Renal cortical epithelial cell (primary cell): ENCODE results near the gene CCNF. TPM values are rescaled to one million over a fixed set of nuclear protein-coding genes. Genes with fewer than 3 reads are reported as not detected.
A peak's percentile ranks its signal among the peaks of the same experiment; 100 is the strongest.

Source experiments
- DNase-seq: peaks from one replicate; pipeline ENCODE4 v3.0.0-alpha.2; 2011; ENCODE audit warnings: low read depth
- total RNA-seq: library from RNA; depleted of rRNA; stranded (reverse); fragments of >200 nt; gene quantifications from 2 replicates; pipeline ENCODE4 v1.2.3, GENCODE V29; 2014

CCNF gene
- total RNA-seq, 1 donor from 2014 or later, result 3.7 TPM

DNA sequence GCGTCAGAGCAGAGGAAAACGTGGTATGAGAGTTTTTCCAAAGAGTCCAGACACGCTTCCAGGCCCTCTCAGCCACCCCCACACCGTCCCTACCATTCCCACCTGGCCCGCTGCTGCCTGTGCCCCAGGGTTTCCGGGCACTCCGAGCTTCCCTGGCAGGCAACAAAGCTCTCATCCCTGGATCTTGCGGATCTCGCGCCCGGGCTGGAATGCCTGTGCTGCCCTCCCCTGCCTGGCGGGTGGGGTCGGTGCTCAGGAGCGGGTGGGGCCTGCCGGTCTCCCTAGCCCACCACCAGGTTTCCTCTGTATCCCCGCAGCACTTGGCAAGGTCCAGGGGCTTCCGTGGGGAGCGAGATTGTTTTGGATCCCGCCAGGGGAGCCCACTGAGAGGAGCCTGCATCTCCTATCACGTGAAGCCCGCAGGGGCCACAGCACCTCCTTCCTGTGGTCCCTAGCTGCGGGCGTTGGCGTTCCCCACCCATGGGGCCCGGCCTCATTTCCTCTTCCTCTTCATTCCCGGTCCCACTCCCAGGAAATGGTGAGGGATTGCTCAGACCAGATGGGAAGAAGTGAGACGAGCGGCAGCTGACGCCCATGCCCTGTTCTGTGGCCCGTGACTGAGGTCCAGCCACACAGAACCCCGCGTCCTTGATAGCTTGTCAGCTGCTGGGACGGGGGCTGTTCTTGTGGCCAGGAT, 56.7 kb downstream of the CCNF start:
- DNase-seq, result no peak

DNA sequence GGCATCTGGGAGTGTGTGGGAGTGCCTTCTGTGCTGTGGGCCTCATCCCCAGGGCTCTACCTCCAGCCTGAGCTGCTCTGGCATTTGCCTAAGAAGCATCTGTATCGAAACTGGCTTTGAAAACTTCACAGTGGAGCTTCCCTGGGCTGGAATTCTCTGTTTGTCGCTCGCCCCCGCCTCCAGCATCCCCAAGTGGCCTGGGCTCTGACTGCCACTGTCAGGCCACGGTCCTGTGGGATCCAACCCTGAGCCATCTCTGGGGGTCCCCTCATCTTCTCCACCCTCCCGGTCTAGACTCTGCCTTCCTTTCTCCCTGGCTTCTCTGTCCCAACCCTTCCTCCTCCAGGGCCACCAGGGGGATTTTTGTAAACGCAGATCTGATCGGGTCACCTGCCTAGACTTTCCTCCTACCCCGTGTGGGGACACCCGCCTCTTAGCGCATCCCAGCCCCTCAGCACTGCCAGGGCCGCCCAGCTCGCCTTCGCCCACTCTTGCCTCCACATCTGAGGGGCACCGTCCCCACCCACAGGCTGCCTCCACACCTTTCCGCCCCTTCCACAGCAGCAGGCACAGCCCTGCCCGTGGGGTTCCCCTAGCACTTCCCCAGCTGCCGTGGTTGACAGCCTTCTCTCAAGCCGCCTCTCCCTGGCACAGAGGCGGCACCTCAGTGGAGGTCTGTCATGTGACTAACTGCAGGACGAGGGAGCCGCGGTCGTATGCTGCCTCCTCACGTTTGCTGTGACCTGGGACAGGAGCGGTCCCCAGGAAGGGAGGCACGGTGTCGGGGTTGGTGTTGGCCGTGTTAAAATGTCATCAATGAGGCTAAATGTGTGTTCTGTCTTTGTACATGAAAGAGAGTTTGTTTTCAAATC, 57.6 kb downstream of the CCNF start:
- peak; percentile 58 for DNase-seq

DNA sequence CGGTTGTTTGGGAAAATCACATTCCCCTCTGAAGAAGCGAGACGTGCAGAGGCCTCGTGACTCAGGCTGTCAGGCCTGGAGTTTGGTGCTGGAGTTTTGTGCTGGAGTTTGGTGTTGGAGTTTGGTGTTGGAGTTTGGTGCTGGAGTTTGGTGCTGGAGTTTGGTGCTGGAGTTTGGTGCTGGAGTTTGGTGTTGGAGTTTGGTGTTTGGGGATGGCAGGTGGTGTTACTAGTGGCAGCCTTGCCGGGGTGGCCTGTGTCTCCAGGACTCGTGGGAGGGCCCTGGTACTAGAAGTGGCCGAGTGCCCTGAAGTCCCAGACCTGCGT, 58.2 kb downstream of the CCNF start:
- DNase-seq, result no peak

DNA sequence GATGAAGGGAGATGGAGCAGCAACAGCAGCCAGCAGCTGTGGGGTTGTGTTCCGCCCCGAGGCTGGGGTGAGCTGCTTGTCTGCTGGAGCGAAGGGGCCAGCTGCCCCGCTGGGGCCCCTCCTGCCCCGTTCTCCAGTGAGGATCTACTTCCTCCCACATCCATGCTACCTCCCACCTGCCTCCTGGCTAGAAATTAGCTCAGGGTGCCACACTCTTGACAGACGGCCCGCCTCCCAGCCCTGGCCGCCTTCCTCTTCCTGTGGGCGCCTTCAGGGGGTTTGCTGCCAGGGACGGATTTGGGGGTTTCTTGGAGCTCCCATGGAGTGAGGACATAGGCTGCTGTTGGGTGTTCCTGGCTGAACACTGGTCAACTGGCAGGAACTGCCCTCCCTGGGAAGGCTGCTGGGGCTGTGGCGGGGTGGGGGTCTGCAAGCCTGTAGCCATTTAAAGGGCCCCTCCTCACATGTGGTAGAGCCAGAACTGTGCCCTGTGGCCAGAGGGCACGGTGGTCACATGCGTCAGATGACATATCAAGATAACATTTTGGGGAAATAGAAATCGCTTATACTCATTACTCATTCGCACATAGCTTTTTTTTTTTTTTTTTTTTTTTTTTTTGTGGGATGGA, 58.8 kb downstream of the CCNF start:
- no peak for DNase-seq

DNA sequence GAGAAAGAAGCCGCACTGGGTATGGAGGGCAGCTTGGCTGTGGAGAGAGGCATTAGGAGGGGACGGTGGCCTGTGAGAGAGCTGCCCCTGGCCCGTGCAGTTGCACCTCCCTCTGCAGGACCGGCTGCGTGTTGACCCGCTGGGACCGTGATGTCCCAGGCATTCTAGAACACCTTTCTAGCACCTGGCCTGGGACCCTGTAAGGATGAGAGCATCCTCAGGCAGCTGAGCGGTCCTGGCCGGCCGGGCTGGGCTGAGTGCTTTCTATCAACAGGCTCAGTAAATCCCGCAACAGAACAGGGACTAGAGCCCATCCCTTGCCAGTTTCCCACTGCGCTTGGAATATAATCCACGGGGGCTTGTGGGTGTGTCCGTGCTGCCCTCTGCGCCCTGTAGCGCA, 60.3 kb downstream of the CCNF start:
- no peak for DNase-seq

DNA sequence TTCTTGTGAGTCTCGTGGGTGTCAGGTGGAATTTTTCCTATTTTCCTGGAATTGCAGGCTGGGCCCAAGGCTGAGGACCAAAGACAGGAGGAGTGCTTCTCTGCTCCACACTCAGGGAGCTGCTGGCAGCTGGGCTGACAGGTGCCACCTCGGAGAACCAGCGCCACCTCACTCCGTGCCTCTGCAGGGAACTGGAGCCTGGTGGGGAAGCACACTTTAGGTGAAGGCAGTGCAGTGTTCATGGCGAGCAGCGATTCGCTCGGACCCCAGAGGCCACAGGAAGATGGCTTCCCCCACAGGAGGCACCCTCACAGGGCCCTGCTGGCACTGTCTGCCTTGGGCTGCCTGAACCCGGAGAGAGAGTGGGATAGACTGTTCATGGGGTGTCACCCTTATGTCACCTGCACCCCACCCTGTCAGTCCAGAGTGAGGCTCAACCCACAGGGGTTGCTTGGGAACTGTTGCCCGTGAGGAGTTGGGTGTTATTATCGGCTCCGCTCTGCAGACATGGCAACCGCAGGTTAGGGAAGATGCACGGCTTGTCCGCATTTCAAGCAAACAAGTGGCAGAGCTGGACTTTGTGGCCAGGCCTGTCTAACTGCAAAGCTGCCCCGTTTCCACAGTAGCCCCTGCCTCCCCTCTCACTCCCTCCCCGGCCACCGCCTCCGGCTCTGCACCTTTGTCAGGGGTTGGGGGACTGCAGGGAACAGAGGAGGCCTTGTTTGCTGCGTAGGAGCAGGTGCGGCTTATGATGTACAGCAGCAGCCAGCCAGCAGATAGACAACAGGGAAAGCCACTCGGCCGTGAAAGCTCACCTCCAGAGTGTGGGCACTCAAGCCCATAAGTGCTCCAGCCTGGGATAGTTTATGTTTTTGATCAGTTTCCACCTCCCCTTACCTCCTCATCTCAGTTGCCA, 61.2 kb downstream of the CCNF start:
- no peak for DNase-seq

DNA sequence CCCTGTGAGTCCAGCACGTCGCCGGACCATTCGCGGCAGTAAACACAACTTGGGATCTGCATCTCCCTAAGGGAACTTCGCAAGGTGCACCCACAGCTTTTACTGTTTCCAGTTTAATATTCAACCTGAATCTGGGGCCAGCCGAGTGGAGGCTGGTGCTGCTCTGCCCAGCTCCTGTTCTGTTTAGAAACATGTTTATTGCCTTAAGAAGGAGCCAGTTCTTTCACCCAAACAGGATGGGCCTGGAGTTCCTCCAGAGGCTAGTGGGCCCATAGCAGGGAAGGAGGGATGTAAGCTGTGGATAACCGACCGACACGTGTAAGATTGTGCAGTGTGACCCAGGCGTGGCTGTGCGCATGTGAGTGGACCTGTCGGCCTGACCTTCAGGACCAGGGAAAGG, 63.0 kb downstream of the CCNF start:
- peak; percentile 61 for DNase-seq

DNA sequence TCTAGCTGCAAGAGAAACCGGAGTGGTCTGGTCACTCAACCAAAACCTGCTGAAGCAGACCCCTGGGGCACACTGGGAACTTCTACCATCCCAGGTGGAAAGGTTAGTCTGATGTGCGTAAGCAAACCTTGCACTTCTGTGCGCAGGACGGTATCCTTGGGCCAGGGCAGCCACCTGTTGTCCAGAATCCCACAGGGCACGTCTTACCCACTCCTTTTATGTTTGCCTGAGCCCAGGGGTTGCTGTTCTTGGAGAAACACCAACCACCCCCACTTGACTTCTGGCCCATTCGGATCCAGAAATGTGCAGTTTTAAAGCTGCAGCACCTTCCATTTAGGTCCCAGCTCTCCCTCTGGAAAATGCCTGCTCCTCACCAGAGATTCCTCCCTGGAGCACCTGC, 64.4 kb downstream of the CCNF start:
- DNase-seq, result no peak

DNA sequence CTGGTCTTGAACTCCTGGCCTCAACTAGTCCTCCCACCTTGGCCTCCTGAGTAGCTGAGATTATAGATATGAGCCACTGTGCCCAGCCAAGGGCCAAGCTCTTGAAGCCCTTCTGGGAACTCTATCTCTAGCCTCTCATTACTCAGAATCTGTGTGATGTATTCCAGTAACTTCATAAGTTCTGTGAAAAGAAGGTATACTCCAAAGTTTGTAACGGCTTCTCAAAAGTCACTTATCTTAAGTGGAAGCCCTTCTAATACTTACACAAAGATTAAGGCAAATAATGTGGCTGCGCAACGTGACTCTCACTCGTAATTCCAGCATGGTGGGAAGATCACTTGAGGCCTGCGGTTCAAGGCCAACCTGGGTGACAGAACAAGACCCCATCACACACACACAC, 65.4 kb downstream of the CCNF start:
- no peak for DNase-seq

DNA sequence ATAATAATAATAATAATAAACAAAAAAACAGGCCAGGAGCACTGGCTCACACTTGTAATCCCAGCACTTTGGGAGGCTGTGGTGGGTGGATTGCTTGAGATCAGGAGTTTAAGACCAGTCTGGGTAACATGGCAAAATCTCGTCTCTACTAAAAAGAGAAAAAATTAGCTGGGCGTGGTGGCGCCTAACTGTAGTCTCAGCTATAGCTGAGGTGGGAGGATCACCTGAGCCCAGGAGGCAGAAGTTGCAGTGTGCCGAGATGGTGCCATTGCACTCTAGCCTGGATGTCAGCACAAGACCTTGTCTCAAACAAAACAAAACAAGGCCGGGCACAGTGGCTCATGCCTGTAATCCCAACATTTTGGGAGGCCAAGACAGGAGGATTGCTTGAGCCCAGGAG, 65.8 kb downstream of the CCNF start:
- no peak for DNase-seq

DNA sequence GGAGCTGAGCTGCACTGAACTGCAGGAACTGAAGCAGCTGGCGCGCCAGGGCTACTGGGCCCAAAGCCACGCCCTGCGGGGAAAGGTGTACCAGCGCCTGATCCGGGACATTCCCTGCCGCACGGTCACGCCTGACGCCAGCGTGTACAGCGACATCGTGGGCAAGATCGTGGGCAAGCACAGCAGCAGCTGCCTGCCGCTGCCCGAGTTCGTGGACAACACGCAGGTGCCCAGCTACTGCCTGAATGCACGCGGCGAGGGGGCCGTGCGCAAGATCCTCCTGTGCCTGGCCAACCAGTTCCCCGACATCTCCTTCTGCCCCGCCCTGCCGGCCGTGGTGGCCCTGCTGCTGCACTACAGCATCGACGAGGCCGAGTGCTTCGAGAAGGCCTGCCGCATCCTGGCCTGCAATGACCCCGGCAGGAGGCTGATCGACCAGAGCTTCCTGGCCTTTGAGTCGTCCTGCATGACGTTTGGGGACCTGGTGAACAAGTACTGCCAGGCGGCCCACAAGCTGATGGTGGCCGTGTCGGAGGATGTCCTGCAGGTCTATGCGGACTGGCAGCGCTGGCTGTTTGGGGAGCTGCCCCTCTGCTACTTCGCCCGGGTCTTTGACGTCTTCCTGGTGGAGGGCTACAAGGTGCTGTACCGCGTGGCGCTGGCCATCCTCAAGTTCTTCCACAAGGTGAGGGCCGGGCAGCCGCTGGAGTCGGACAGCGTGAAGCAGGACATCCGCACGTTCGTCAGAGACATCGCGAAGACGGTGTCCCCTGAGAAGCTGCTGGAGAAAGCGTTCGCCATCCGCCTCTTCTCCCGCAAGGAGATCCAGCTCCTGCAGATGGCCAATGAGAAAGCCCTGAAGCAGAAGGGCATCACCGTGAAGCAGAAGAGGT, 67.2 kb downstream of the CCNF start:
- no peak for DNase-seq

DNA sequence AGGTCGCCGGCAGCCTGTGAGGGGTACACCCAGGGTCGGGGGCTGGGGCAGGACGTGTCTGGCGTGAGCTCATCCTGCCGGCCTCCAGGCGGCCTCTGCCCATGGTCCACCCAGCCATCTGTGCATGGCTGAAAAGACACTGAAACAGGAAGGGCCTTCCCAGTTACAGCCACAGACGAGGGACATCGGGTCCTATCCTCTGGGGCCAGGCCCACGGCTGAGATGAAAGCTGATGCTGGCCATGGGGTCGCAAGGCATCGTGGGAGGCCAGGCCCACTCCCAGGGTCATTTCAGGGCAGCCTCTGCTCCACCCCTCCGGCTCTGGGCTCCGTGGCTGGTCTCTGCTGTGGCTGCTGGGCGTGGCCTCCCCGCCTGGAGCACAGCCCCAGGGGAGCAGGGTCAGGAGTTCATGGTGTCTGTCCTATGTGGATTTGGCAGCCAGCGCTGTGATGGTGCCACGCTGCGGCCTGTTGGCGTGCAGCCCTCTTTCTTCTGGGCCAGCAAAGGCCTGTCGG, 67.9 kb downstream of the CCNF start:
- DNase-seq, result no peak

DNA sequence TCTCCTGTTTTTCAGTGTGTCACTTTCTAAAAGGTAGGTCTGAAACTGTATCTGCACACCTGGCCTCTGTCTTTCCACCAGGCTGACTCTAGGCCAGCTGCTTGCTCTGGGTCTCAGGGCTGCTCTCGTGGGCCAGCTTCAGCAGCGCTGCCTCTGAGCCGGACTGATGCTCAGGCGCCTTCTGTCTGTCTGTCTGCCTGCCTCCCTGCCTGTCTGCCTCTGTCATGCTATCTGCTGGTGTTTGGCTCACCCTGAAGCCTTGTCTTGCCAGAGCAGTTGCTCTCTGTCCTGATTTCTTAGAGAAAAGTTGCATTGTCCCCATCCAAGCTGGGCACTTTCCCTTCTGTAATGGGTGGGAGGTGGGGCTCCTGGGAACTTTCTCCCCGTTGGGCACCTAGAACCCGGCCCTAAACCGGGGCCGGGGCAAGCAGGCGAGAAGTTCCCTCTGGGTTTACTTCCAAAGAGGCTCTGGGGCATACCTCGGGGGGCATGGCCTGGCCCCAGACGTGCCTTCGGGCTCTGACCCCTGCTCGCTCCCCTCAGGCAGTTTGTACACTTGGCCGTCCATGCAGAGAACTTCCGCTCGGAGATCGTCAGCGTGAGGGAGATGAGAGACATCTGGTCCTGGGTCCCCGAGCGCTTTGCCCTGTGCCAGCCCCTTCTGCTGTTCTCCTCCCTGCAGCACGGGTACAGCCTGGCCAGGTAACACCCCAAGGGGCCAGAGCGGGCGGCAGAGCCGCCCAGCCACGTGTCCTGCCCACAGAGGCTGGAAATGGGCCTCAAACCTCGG, 68.6 kb downstream of the CCNF start:
- no peak for DNase-seq

DNA sequence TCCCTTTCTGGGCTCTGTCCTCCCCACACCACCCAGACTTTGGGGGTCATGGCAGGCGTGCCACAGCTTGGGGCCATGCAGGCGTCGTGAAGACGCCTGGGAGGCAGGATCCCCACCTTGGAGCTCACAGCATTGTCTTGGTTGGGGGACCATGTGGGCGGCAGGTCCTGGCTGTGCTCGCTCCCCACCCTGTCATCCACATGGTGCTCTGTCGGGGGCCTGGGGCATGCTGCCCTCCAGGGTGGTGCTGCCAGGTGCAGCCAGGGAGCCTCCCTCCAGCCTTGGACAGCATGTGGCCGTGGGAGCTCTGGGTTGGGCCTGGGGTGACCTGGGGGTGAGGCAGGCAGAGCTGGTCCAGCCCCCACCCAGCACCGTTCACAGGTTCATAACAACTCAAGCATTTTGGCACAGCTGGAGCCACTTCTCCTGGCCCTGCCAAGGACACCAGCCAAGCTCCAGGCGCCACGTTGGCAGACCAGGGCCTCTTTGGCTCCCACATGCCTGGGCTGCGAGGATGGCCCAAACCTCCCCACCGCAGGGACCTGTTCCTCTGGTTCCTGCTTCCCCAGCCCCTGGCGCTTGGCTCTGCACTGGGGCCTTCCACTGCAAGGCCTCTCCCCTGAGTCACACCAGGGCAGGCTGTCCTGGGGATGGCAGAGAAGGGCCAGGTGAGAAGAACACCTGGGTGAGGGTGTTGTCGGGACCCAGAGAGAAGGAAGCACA, 69.4 kb downstream of the CCNF start:
- DNase-seq, result no peak

DNA sequence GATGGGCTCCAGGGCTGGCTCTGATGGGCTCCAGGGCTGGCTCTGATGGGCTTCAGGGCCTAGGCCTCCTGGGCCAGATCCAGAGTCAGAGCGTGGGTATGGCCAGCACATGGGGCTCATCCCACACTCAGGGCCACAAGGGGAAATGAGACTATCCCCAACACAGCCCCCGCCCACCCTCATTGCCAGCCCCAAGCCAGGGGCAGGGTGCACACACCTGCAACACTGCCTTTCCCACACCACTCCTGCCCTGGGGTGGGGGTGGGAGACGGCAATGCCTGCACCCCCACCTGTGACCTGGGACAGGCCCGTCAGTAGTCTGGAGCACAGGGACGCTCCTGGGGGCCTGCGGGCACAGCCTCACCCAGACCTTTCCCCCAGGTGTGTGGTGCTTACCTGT, 70.2 kb downstream of the CCNF start:
- no peak for DNase-seq

DNA sequence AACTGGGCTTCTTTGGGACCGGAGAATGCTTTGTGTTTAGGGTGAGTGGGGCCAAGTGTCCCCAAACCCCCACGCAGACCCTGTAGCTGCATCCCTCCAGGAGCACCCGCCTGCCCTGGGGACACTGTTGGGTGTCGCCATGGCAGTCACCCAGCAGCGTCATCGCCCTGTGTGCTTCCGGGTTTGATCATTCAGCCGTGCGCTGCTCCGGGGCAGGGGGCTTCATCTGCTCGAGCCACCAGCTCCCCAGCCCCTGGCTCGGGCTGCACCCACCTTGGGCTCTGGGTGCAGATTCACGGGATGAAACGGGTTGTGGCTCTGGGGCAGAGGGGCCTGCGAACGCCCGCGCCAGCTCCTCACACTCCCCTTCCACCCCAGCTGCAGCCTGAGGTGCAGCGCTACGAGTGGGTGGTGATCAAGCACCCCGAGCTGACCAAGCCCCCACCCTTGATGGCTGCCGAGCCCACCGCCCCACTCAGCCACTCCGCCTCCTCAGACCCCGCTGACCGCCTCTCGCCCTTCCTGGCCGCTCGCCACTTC, 70.7 kb downstream of the CCNF start:
- no peak for DNase-seq

DNA sequence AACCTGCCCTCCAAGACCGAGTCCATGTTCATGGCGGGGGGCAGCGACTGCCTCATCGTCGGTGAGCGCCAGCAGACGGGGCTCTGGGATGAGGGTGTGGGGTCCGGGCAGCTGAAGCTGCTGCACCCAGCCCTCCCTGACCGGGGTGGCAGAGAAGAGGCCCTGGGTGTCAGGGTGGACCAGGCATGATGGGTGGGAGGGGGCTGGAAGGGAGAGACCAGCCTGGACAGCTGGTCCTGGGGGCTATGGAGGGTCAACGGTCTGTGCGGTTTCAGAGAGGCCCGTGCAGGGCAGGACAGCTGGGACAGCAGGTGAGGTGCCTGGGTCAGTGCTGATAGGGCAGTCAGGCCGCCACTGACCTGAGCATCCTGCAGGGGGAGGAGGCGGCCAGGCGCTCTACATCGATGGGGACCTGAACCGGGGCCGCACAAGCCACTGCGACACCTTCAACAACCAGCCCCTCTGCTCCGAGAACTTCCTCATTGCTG, 71.2 kb downstream of the CCNF start:
- no peak for DNase-seq

DNA sequence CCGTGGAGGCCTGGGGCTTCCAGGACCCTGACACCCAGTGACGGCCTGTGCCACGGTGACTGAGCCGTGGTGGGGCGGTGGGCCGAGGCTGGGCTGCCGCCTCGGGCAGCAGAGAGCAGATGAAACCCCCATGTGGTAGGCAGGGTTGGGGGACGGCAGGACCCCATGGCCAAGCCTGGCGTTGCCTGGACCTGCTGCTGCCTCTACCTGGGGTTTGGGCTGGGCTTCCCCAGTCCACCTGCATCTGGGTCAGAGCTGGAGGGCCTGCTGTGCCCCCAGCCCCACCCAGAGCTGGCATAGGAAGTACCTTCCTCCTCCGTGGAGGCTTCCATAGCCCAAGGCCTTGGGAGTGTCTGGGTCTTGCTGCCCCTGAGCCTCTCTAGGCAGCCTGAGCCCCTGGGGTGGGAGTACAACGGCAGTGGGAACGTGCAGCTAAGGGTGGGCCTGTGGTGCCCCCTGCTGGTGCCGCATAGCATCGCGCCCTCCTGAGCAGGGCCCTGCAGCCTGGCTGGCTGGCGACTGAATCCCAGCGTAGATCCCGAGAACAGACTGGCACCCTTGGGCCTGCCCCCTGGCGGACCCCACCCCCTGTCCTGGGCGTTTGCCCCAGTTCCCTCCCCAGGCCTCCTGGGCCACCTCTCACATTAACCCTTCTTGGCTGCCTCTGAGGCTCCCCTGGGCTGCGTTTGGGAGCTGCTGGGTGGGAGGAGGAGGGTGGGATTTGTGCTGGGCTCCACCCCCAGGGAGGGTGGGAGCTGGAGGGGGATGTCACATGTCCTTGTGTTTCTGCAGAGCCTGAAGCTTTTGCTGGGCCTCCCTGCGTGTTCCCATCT, 71.9 kb downstream of the CCNF start:
- peak; percentile 62 for DNase-seq
